Aorta (tissue), 5 donors: Measurements from ENCODE around the gene ARMH3. TPM values are rescaled to one million over a fixed set of nuclear protein-coding genes. Genes with fewer than 3 reads are reported as not detected.

ENCODE experiments used
- ATAC-seq: fragments of 200-7000 bp; cut with Tn5 transposase; one replicate; pipeline ENCODE4 v1.9.1; 2022; ENCODE audit warnings: moderate library complexity; ENCODE audit not compliant: low FRiP score
- DNase-seq, 2 donors: peaks; one replicate each; pipeline ENCODE4 v3.0.0-alpha.2; 2020
- H3K27ac ChIP-seq, 2 donors: one replicate each; pipeline ENCODE4 v1.5.1; 2013; ENCODE audit warnings: low read length in 2 of 2, mild to moderate bottlenecking in 2 of 2, moderate library complexity in 2 of 2, control low read depth in 1 of 2, inconsistent platforms in 1 of 2, low read depth in 1 of 2
- H3K27me3 ChIP-seq, 2 donors: one replicate each; pipeline ENCODE4 v1.6.1; 2013; ENCODE audit warnings: control low read depth in 1 of 2, low read length in 1 of 2, mild to moderate bottlenecking in 1 of 2, moderate library complexity in 1 of 2; ENCODE audit not compliant: insufficient read depth in 2 of 2, control insufficient read depth in 1 of 2
- H3K36me3 ChIP-seq, 2 donors: one replicate each; pipeline ENCODE4 v1.6.1; 2013; ENCODE audit warnings: control low read depth in 1 of 2, low read length in 1 of 2, mild to moderate bottlenecking in 1 of 2; ENCODE audit not compliant: insufficient read depth in 2 of 2, control insufficient read depth in 1 of 2
- H3K4me1 ChIP-seq, 2 donors: one replicate each; pipeline ENCODE4 v1.6.1; 2013; ENCODE audit warnings: low read length in 2 of 2, control low read depth in 1 of 2, mild to moderate bottlenecking in 1 of 2, moderate library complexity in 1 of 2; ENCODE audit not compliant: insufficient read depth in 2 of 2, control insufficient read depth in 1 of 2
- H3K4me3 ChIP-seq, 2 donors: one replicate each; pipeline ENCODE4 v1.5.1; 2013; ENCODE audit warnings: low read length in 2 of 2, control low read depth in 1 of 2, mild to moderate bottlenecking in 1 of 2
- H3K9me3 ChIP-seq: one replicate; pipeline ENCODE4 v1.6.1; 2013; ENCODE audit warnings: mild to moderate bottlenecking, low read length; ENCODE audit not compliant: control insufficient read depth
- WGBS, 2 donors: extraction: QIAGEN DNeasy Blood & Tissue Kit; methylation state at CpG; one replicate each; pipeline ENCODE4 v1.1.7; 2013; 5-methylcytosine and 5-hydroxymethylcytosine counted together
- intact Hi-C, 2 donors: fragments of 100-400 bp; cut with DNase I; formaldehyde crosslinking; loops; one replicate each; pipeline versions ENCODE4 v1.14.2 to v1.15.0; 2022
- polyA plus RNA-seq, 2 donors: library from polyadenylated mRNA; stranded (reverse); fragments of 200-250 nt; gene quantifications; one replicate each; pipeline ENCODE4 v1.2.3, GENCODE V29; 2013
- total RNA-seq, 2 donors: library from RNA; stranded (reverse); fragmentation: NEBNext Ultra II Directional; extraction: Animal tissue kit (Norgen Biotek cat#: 25700); gene quantifications; one replicate each; pipeline ENCODE4 v1.2.1, GENCODE V29; 2021
- donor health status: healthy with polysubstance abuse.
- donor health status: Bipolar disorder and iron deficiency.
- donor health status: DM: no; HTN: no; CAD: no.
- donor health status: DM: no; HTN: no; CAD: no.
- donor health status: DM: yes; HTN: yes; CAD: no.

ARMH3 gene
- total and polyA plus RNA-seq, 4 donors = 8.6 to 26.9 (median 17.2) TPM

- intact Hi-C loops = no loop called here
- ATAC-seq = no peak
Observed at GRCh38 chr10:101950213-101950612, 105.8 kb downstream of the ARMH3 start.

GRCh38 chr10:101941871-101942270 is 114.1 kb downstream of the ARMH3 start:
- ATAC-seq (no peak), DNase-seq (no peak)
- no peaks in the 10 kb centered on the region for H3K9me3 ChIP-seq
- H3K4me3 ChIP-seq = no peak overlapping the region
- H3K27ac ChIP-seq = no peak overlapping the region
- intact Hi-C loops = no loop called here
- WGBS, 2 donors = 30 to 58% methylated on average over 1 of the region's 1 CpG
- peaks cover 10% of the 10 kb centered on the region in 2 donors for H3K4me1 ChIP-seq
- no peaks in the 10 kb centered on the region for H3K36me3 ChIP-seq
- H3K27me3 ChIP-seq = no peaks in the 10 kb centered on the region

More at GRCh38 chr10:101950213-101950612, 105.8 kb downstream of the ARMH3 start:
- peaks cover 0 to 3% of the 10 kb centered on the region in 2 donors for H3K36me3 ChIP-seq
- H3K4me1 ChIP-seq = no peaks in the 10 kb centered on the region
- no peaks in the 10 kb centered on the region for H3K27me3 ChIP-seq
- DNase-seq = no peak
- no peak overlapping the region for H3K4me3 ChIP-seq
- H3K27ac ChIP-seq = no peak overlapping the region
- no peaks in the 10 kb centered on the region for H3K9me3 ChIP-seq

- Histone ChIP-seq H3K27me3 (no peaks in the 10 kb centered on the region), H3K4me3 (no peak overlapping the region), H3K27ac (no peak overlapping the region), H3K4me1 (peaks cover 10% of the 10 kb centered on the region in 2 donors), H3K9me3 (no peaks in the 10 kb centered on the region), H3K36me3 (no peaks in the 10 kb centered on the region)
- no peak for ATAC-seq
- WGBS, 2 donors = 97 to 98% methylated on average over 1 of the region's 1 CpG
- no peak for DNase-seq
- intact Hi-C loops = no loop called here
Observed at GRCh38 chr10:101940916-101941315, 115.1 kb downstream of the ARMH3 start.

DNA sequence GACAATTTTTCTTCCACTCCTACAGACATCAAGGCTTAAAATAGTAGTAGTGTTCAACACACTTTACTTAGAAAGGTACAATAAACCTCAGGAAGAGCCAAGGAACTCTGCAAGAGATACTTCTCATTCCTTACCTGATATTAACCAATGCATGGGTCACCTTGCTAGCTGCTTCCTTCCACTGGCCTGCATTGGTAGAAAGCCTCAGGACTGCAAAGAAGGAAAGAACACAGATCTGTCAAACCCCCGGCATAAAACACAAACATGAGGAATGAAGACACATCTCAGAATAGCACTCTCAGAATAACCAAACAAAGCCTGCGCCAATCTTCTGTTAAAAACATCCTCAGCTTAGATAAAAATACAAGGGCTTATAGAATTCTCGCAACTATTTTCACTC is 116.2 kb downstream of the ARMH3 start:
- WGBS, 2 donors = 0 to 5% methylated on average over 3 of the region's 3 CpGs
- intact Hi-C loops = no loop called here
- DNase-seq = no peak

GRCh38 chr10:101939008-101939648 is 116.8 kb downstream of the ARMH3 start:
- ATAC-seq = peak; percentile 62
- Histone ChIP-seq H3K4me1 (peaks cover 10% of the 10 kb centered on the region in 2 donors), H3K27me3 (no peaks in the 10 kb centered on the region), H3K36me3 (no peaks in the 10 kb centered on the region), H3K4me3 (no peak overlapping the region), H3K9me3 (no peaks in the 10 kb centered on the region), H3K27ac (peak overlapping the region; percentile 85 to 87)
- intact Hi-C loops = no loop called here
- no peak for DNase-seq
- WGBS, 2 donors = 44 to 51% methylated on average over 3 of the region's 3 CpGs

More for the DNA sequence above, 116.2 kb downstream of the ARMH3 start:
- H3K27ac ChIP-seq = peak overlapping the region; percentile 17 to 87
- H3K4me3 ChIP-seq = no peak overlapping the region
- no peaks in the 10 kb centered on the region for H3K36me3 ChIP-seq
- H3K9me3 ChIP-seq = no peaks in the 10 kb centered on the region
- no peak for ATAC-seq
- H3K4me1 ChIP-seq = peaks cover 10% of the 10 kb centered on the region in 2 donors
- H3K27me3 ChIP-seq = no peaks in the 10 kb centered on the region

- intact Hi-C loops = no loop called here
- Histone ChIP-seq H3K9me3 (no peaks in the 10 kb centered on the region), H3K4me3 (no peak overlapping the region), H3K27ac (peak overlapping the region; percentile 74 to 87), H3K36me3 (no peaks in the 10 kb centered on the region), H3K27me3 (no peaks in the 10 kb centered on the region), H3K4me1 (peaks cover 10% of the 10 kb centered on the region in 2 donors)
- DNase-seq (no peak), ATAC-seq (peak; percentile 57)
- 74 to 78% methylated on average over 3 of the region's 3 CpGs for WGBS, 2 donors
Observed at GRCh38 chr10:101938305-101939007, 117.5 kb downstream of the ARMH3 start.

DNA sequence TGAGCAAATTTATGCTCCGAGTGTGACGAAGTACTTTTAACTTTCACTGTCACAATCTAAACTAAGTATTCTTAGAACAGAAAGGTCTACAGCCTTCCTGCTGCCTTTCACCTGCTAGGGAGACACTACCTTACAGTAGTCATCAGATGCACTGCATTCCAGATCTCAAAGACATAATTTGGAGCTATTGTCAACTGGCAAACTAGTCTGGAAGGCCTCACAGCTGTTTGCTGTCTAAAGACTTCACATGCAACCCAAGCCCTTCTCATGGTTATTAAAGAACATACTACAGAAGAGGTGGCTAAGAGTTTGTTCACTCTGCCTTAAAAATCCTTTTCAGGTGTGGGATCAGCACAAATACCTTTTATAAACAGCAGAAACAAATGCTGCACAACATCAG is 120.5 kb downstream of the ARMH3 start:
- DNase-seq = no peak
- Histone ChIP-seq H3K4me3 (no peak overlapping the region), H3K27me3 (no peaks in the 10 kb centered on the region), H3K27ac (no peak overlapping the region), H3K36me3 (no peaks in the 10 kb centered on the region), H3K9me3 (no peaks in the 10 kb centered on the region), H3K4me1 (peaks cover 9 to 10% of the 10 kb centered on the region in 2 donors)
- 97 to 100% methylated on average over 2 of the region's 2 CpGs for WGBS, 2 donors
- ATAC-seq = no peak
- intact Hi-C loops = no loop called here

DNA sequence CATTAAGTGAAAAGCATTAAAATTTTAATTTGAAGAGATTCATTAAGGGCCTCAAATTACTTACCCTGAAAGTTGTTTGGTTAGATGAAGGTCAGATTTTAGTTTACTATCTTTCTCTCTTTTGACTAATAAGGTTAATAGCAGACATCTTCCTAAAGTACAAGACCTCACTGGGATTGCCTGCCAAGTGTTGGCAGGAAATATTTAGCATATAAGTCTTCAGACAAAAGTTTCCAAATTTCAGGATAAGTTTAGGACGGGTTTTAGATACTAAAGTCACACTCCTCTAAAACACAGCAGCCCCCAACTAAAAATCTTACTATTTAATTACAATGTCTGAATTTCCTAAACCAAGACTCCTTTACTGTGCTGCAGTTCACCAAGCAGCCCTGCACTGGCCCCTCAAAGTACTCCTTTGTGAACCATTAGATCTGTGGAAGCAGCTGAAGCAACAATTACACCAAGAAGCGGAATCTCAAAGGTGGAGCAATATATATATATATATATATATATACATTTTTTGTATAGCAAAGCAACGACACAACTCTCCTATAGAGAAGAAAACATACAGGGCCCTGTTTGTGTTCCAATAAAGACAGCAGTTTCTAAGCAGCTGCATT is 121.2 kb downstream of the ARMH3 start:
- H3K27ac ChIP-seq = no peak overlapping the region
- H3K27me3 ChIP-seq = no peaks in the 10 kb centered on the region
- H3K4me1 ChIP-seq = peaks cover 6 to 8% of the 10 kb centered on the region in 2 donors
- no peak overlapping the region for H3K4me3 ChIP-seq
- WGBS, 2 donors = 55 to 61% methylated on average over 3 of the region's 3 CpGs
- no peaks in the 10 kb centered on the region for H3K9me3 ChIP-seq
- no peak for ATAC-seq
- intact Hi-C loops = no loop called here
- no peak for DNase-seq
- no peaks in the 10 kb centered on the region for H3K36me3 ChIP-seq
